Measurements from ENCODE around the gene ERBB2. TPM values are rescaled to one million over a fixed set of nuclear protein-coding genes. Genes with fewer than 3 reads are reported as not detected.

The ERBB2 gene
- polyA plus RNA-seq (ENCODE audit: insufficient read length in 4 of 4): 100 to 1,000 TPM; 166 to 198 (median 183) TPM

GRCh38 chr17:39699818-39700147, at the start of gene ERBB2:
Gene ERBB2, plus strand, starts transcription at chr17:39700064. Its CDS starts 175 bp downstream, at chr17:39700239.
- DNase-seq (ENCODE audit: low read depth in 4 of 4, low spot score in 3 of 4): peak in 2 of 4 donors; percentile 79 to 81

- no peak for DNase-seq (ENCODE audit: low read depth in 4 of 4, low spot score in 3 of 4)
Observed at GRCh38 chr17:39650121-39650579, 49.7 kb upstream of the ERBB2 start.

- no peak for DNase-seq (ENCODE audit: low read depth in 4 of 4, low spot score in 3 of 4)
Observed at GRCh38 chr17:39651923-39652586, 47.8 kb upstream of the ERBB2 start.

GRCh38 chr17:39652587-39653315, 47.1 kb upstream of the ERBB2 start:
- DNase-seq (ENCODE audit: low read depth in 4 of 4, low spot score in 3 of 4): no peak

- DNase-seq (ENCODE audit: low read depth in 4 of 4, low spot score in 3 of 4): no peak
Observed at GRCh38 chr17:39653316-39653661, 46.6 kb upstream of the ERBB2 start.

- no peak for DNase-seq (ENCODE audit: low read depth in 4 of 4, low spot score in 3 of 4)
Observed at GRCh38 chr17:39653662-39654331, 46.1 kb upstream of the ERBB2 start.

- no peak for DNase-seq (ENCODE audit: low read depth in 4 of 4, low spot score in 3 of 4)
Observed at GRCh38 chr17:39655105-39655504, 44.8 kb upstream of the ERBB2 start.

GRCh38 chr17:39658346-39658745, 41.5 kb upstream of the ERBB2 start:
- no peak for DNase-seq (ENCODE audit: low read depth in 4 of 4, low spot score in 3 of 4)

- no peak for DNase-seq (ENCODE audit: low read depth in 4 of 4, low spot score in 3 of 4)
Observed at GRCh38 chr17:39658760-39659159, 41.1 kb upstream of the ERBB2 start.

GRCh38 chr17:39659279-39660010, 40.4 kb upstream of the ERBB2 start:
- no peak for DNase-seq (ENCODE audit: low read depth in 4 of 4, low spot score in 3 of 4)

GRCh38 chr17:39660011-39660360, 39.9 kb upstream of the ERBB2 start:
- no peak for DNase-seq (ENCODE audit: low read depth in 4 of 4, low spot score in 3 of 4)

GRCh38 chr17:39660397-39661385, 39.2 kb upstream of the ERBB2 start:
- no peak for DNase-seq (ENCODE audit: low read depth in 4 of 4, low spot score in 3 of 4)

- DNase-seq (ENCODE audit: low read depth in 4 of 4, low spot score in 3 of 4): no peak
Observed at GRCh38 chr17:39661744-39662541, 37.9 kb upstream of the ERBB2 start.

- no peak for DNase-seq (ENCODE audit: low read depth in 4 of 4, low spot score in 3 of 4)
Observed at GRCh38 chr17:39662551-39663339, 37.1 kb upstream of the ERBB2 start.

- DNase-seq (ENCODE audit: low read depth in 4 of 4, low spot score in 3 of 4): no peak
Observed at GRCh38 chr17:39663340-39663687, 36.5 kb upstream of the ERBB2 start.

GRCh38 chr17:39663688-39664580, 35.9 kb upstream of the ERBB2 start:
- no peak for DNase-seq (ENCODE audit: low read depth in 4 of 4, low spot score in 3 of 4)

Measured in right renal pelvis (tissue), 4 donors.